GM12892 (cell line): ENCODE data around the gene SMOC2.
"Not testable (repeated sequence)": the region's sequence is repeated elsewhere in the genome, so short reads cannot be mapped to it uniquely, and the experiment has no call there.

Experiments
- DNase-seq: peaks from one replicate; pipeline ENCODE4 v3.0.0; 2011; ENCODE audit not compliant: insufficient read length
- FAIRE-seq: peaks from 2 replicates; lab custom pipeline; 2011; peaks lifted over from hg19 to GRCh38; lab: Jason Lieb, UNC
- POLR2A ChIP-seq: IDR thresholded peaks from 2 replicates; pipeline ENCODE4 v1.6.1; 2011; ENCODE audit warnings: low read depth, low read length, control low read depth
- POLR2AphosphoS5 ChIP-seq: IDR thresholded peaks from 2 replicates; pipeline ENCODE4 v1.6.1; 2011; ENCODE audit warnings: low read depth, low read length, control low read depth
- TAF1 ChIP-seq: IDR thresholded peaks from 2 replicates; pipeline ENCODE4 v1.6.1; 2011; ENCODE audit warnings: low read depth, mild to moderate bottlenecking, control low read depth, low read length, borderline replicate concordance

SMOC2 gene

DNA sequence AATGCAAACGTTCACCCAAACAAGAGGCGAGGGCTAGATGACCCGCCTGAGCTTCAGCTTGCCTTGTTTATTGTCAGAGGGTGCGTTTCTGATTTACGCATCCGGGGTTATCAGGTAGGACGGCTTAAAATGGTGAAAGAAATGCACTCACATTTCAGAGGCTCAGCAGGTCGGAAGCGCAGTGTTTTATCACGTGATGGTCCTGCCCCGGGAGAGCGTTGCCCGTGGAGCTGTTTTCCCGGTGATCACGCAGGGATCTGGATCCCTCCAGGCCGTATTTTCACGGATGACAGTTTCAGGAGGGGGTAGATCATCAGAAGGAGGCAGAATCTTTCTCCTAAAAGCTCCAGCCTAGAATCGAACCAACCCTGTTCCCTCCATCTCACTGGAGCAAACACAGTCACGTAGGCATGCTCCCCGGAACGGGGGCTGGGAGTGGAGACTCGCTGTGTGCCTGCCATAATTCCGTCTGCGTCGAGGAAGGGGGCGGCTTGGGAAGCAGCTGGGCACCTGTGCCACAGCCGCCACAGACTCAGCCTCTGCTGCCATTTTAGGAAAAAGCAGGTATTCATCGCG, 121.7 kb downstream of the SMOC2 start:
- no peak for TF ChIP-seq POLR2AphosphoS5
- no peak for TF ChIP-seq TAF1
- no peak for TF ChIP-seq POLR2A
- DNase-seq (no peak), FAIRE-seq (no peak)

DNA sequence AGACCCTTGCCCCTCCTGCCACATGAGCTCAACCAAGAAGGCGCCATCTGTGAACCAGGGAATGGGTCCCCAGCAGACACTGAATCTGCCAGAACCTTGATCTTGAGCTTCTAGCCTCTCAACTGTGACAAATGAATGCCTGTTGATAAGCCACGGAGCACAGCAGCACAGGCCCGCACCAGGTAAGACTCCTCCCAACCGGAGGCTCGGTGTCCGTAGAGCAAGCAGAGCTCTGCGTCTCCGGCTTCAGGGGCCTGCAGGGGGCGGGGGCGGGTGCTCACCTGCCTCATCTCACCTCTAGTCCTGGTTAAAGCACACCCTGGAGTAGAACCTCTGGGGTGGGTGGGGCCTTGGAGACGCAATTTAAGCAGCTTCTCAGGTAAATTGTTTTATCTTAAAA, 122.7 kb downstream of the SMOC2 start:
- no peak for DNase-seq
- no peak for TF ChIP-seq POLR2A
- no peak for TF ChIP-seq POLR2AphosphoS5
- TF ChIP-seq TAF1: no peak
- FAIRE-seq: no peak

GRCh38 chr6:168565112-168565511, 124.1 kb downstream of the SMOC2 start:
- FAIRE-seq (no peak), DNase-seq (no peak)
- TF ChIP-seq TAF1: no peak
- no peak for TF ChIP-seq POLR2AphosphoS5
- no peak for TF ChIP-seq POLR2A

DNA sequence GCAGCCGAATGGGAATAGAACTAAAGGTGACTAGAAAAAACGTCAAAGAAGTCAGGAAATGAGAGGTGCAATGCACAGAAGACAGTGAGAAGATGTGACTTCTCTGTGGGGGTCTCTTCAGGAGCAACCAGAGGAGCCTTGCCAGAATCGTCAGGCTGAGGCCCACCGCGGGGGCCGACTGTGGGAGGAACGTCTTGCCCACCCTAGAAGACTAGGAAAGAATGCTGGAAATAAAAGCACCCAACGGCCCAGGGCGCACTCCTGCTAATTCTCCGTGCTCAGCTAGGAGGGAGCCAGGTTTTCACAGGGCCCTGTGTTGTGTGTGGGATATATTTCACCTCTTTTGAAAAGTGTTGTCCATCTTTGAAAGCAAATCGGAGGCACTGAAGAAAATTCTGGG, 129.2 kb downstream of the SMOC2 start:
- DNase-seq (no peak), FAIRE-seq (no peak)

DNA sequence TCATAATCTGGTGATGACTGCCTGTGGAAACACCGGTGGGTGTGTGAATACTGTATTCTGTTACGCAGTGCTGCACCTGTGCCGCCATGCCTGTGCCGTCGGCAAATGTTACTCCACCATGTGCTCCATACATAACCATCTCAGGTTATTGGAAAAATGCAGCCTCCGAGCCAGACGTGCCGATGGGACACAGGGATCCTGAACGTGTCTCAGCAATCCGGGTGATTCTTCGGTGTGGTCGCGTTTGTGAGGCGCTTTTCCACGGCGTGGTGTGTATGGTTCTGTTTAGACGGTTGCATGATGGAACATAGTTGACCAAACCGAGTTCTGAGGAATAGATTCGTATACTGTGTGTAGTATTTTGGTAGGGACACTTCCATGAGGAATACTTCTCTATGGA, 130.3 kb downstream of the SMOC2 start:
- DNase-seq (no peak), FAIRE-seq (no peak)
- no peak for TF ChIP-seq POLR2AphosphoS5
- TF ChIP-seq TAF1: no peak
- TF ChIP-seq POLR2A: no peak

More for the DNA sequence above, 129.2 kb downstream of the SMOC2 start:
- TF ChIP-seq TAF1 (no peak), POLR2A (no peak), POLR2AphosphoS5 (no peak)

- FAIRE-seq, DNase-seq: not testable (repeated sequence)
Observed at GRCh38 chr6:168573276-168573835, 132.4 kb downstream of the SMOC2 start.

- TF ChIP-seq POLR2AphosphoS5 (no peak), TAF1 (no peak), POLR2A (no peak)
- FAIRE-seq (no peak), DNase-seq (no peak)
Observed at GRCh38 chr6:168574075-168574698, 133.2 kb downstream of the SMOC2 start.

GRCh38 chr6:168574699-168575195, 133.8 kb downstream of the SMOC2 start:
- no peak for FAIRE-seq
- no peak for DNase-seq
- TF ChIP-seq TAF1: no peak
- TF ChIP-seq POLR2A: no peak
- TF ChIP-seq POLR2AphosphoS5: no peak

DNA sequence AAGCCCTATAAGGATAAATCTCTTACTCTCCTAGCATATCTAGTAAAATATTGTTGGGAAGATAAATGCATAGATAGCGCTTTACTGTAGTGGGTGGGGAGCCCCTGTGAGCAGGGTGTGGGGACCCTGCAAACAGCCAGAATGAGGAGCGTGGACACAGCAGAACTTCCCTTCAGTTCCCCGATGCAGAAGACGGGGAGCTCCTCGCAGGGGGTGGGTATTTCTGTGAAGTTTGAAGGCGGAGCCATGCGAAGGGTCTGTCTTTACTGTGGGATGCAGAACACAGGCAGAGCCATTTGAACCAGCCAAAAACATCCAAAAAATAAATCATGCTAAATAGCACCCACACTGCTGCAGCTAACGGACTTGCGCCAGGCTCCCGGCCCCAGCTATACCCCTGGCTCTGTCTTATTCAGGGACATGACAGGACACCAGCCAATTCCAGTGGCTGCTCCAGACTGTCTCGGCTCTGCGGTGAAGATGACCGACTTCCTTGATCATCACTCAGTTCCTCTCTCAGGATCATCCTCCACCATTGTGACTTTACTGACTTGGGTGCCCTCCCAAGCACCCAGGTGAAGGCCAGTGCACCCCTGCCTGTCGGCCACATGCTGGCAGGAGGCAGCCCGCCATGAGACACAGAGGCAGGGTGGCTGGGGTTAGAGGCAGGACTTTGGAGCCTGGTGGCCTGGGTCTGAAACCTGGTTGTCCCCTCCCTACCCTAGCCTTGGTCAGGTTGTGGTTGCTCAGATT, 134.5 kb downstream of the SMOC2 start:
- DNase-seq (no peak), FAIRE-seq (no peak)
- no peak for TF ChIP-seq POLR2A
- no peak for TF ChIP-seq POLR2AphosphoS5
- TF ChIP-seq TAF1: no peak

DNA sequence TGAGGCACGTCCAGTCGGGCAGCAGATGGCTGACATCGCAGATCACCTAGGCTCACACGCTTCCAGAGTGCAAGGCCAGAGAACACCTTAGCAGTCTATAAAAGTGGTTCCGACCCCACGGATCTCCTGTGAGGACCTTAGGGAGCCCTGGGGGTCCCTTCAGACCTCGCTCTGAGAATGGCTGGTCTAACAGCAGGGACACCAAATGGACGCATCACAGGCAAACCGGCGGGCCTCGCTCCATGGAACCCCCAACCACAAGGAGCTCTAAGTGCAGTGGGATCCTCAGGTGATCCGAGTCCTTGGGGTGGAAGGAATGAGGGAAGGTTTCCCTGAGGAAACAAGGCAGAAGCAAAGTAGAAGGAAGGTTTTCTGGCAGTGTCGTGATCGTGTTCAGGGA, 135.4 kb downstream of the SMOC2 start:
- no peak for TF ChIP-seq POLR2AphosphoS5
- TF ChIP-seq TAF1: no peak
- TF ChIP-seq POLR2A: no peak
- DNase-seq (no peak), FAIRE-seq (no peak)

- DNase-seq (no peak), FAIRE-seq (no peak)
- TF ChIP-seq POLR2A (no peak), TAF1 (no peak), POLR2AphosphoS5 (no peak)
Observed at GRCh38 chr6:168577496-168577895, 136.5 kb downstream of the SMOC2 start.
